HepG2 (cell line): Measurements from ENCODE around the gene BOLL. TPM values are rescaled to one million over a fixed set of nuclear protein-coding genes. Genes with fewer than 3 reads are reported as not detected.
A peak's percentile ranks its signal among the peaks of the same experiment; 100 is the strongest.

Experiments used
- ARID4A ChIP-seq: sonication (generic); formaldehyde crosslinking; IDR thresholded peaks from 2 replicates; pipeline ENCODE4 v1.5.0; 2020; ENCODE audit warnings: mild to moderate bottlenecking, missing genetic modification reagents, borderline replicate concordance
- ELF1 ChIP-seq: sonication (generic); formaldehyde crosslinking; IDR thresholded peaks from 2 replicates; pipeline ENCODE4 v1.4.0; 2020; ENCODE audit warnings: missing genetic modification reagents
- GABPA ChIP-seq, 2 experiments: IDR thresholded peaks; 2 replicates each; pipeline ENCODE4 v1.6.1; 2011 to 2016; ENCODE audit warnings: low read depth in 2 of 2, low read length in 1 of 2, missing biosample characterization in 1 of 2, missing genetic modification characterization in 1 of 2
- HOMEZ ChIP-seq: IDR thresholded peaks from 2 replicates; pipeline ENCODE4 v1.6.1; 2016; ENCODE audit warnings: low read depth
- JARID2 ChIP-seq: sonication (generic); formaldehyde crosslinking; IDR thresholded peaks from 2 replicates; pipeline ENCODE4 v1.8.1; 2023; ENCODE audit warnings: missing genetic modification reagents, inconsistent platforms; ENCODE audit not compliant: insufficient replicate concordance
- KLF11 ChIP-seq: IDR thresholded peaks from 2 replicates; pipeline ENCODE4 v1.6.1; 2016; ENCODE audit warnings: missing compliant biosample characterization
- MAX ChIP-seq: IDR thresholded peaks from 2 replicates; pipeline ENCODE4 v1.6.1; 2012; ENCODE audit warnings: inconsistent platforms
- MBNL3 ChIP-seq: fragments of 250-450 bp; sonication (Bioruptor Pico); conservative IDR thresholded peaks from 2 replicates; pipeline ENCODE4 v1.8.0; 2022; ENCODE audit warnings: mild to moderate bottlenecking, inconsistent platforms
- MYC ChIP-seq: sonication (generic); formaldehyde crosslinking; IDR thresholded peaks from 2 replicates; pipeline ENCODE4 v1.9.0; 2021; ENCODE audit warnings: missing genetic modification reagents, borderline replicate concordance
- NFKB2 ChIP-seq: sonication (generic); formaldehyde crosslinking; IDR thresholded peaks from 2 replicates; pipeline ENCODE4 v1.4.0; 2020; ENCODE audit warnings: missing genetic modification reagents, borderline replicate concordance
- NONO ChIP-seq, 2 experiments: fragments of 450-650 bp in 1 of 2; sonication (generic) in 1 of 2; formaldehyde crosslinking in 1 of 2; IDR thresholded peaks in 1 of 2; conservative IDR thresholded peaks in 1 of 2; 2 replicates each; pipeline versions ENCODE4 v1.6.1 to v1.8.0; 2017 to 2022; ENCODE audit warnings: mild to moderate bottlenecking in 1 of 2, missing genetic modification reagents in 1 of 2, moderate library complexity in 1 of 2
- NR0B2 ChIP-seq: sonication (generic); formaldehyde crosslinking; IDR thresholded peaks from 2 replicates; pipeline ENCODE4 v1.4.0; 2020; ENCODE audit warnings: mild to moderate bottlenecking, missing genetic modification reagents
- RAD21 ChIP-seq: fragments of 450-650 bp; formaldehyde crosslinking; IDR thresholded peaks from 2 replicates; pipeline ENCODE4 v1.5.0; 2020; ENCODE audit warnings: mild to moderate bottlenecking
- SATB2 ChIP-seq: sonication (generic); formaldehyde crosslinking; IDR thresholded peaks from 2 replicates; pipeline ENCODE4 v1.5.0; 2020; ENCODE audit warnings: missing genetic modification reagents
- TEAD3 ChIP-seq: optimal IDR thresholded peaks from 2 replicates; pipeline ENCODE3; 2016; ENCODE audit warnings: borderline replicate concordance
- ZFP36 ChIP-seq: fragments of 150-350 bp; IDR thresholded peaks from 2 replicates; pipeline ENCODE4 v1.6.1; 2018; ENCODE audit warnings: borderline replicate concordance, low read length, low read depth; ENCODE audit not compliant: partially characterized antibody
- ZNF10 ChIP-seq: sonication (generic); formaldehyde crosslinking; IDR thresholded peaks from 2 replicates; pipeline ENCODE4 v1.4.0; 2020; ENCODE audit warnings: mild to moderate bottlenecking, low read depth, missing genetic modification reagents, borderline replicate concordance
- ZNF30 ChIP-seq: sonication (generic); formaldehyde crosslinking; IDR thresholded peaks from 2 replicates; pipeline ENCODE4 v1.5.0; 2020; ENCODE audit warnings: mild to moderate bottlenecking, missing genetic modification reagents
- ZNF749 ChIP-seq: sonication (generic); formaldehyde crosslinking; IDR thresholded peaks from 2 replicates; pipeline ENCODE4 v1.8.0; 2022; ENCODE audit warnings: mild to moderate bottlenecking, missing genetic modification reagents, moderate library complexity, borderline replicate concordance
- ZNF781 ChIP-seq: sonication (generic); formaldehyde crosslinking; IDR thresholded peaks from 2 replicates; pipeline ENCODE4 v1.5.1; 2020; ENCODE audit warnings: borderline replicate concordance, mild to moderate bottlenecking, missing genetic modification reagents; ENCODE audit errors: not compliant biosample characterization
- ZNF784 ChIP-seq: sonication (generic); formaldehyde crosslinking; IDR thresholded peaks from 2 replicates; pipeline ENCODE4 v1.5.1; 2020; ENCODE audit warnings: missing genetic modification reagents, mild to moderate bottlenecking, borderline replicate concordance
- polyA plus RNA-seq, 8 experiments: library from polyadenylated mRNA; depleted of rRNA in 3 of 8; stranded (reverse) in 7 of 8; unstranded in 1 of 8; fragments of >200 nt; fragmentation: Illumina TruSeq in 4 of 8; extraction: Trizol in 4 of 8; gene quantifications; 2 replicates each; pipeline versions ENCODE4 v1.2.1 to v1.2.3, GENCODE V29; 2011 to 2016; ENCODE audit warnings: low read depth in 4 of 8, missing spikeins in 1 of 8, mixed read lengths in 1 of 8; ENCODE audit not compliant: insufficient read depth in 1 of 8
- total RNA-seq, 5 experiments: library from RNA; depleted of rRNA; stranded (reverse); fragments of >200 nt; fragmentation: Illumina TruSeq; extraction: Trizol; gene quantifications; 2 replicates each; pipeline ENCODE4 v1.2.3, GENCODE V29; 2016; ENCODE audit warnings: low read depth in 1 of 5

Gene BOLL
- total and polyA plus RNA-seq, 2 of the 13 experiments (the other 11 are each of a cell fraction or from before 2014, with no cell fraction given) = not detected

- no peak for TF ChIP-seq ZNF781 (CRISPR knock-in tag)
- TF ChIP-seq ZNF784 (CRISPR knock-in tag) = no peak
- TF ChIP-seq ZNF749 = no peak
- no peak for TF ChIP-seq ZNF10
- TF ChIP-seq HOMEZ (CRISPR knock-in tag) = 0 out of 2 replicates have a peak, but pooled peaks have one; percentile 14
- TF ChIP-seq SATB2 (CRISPR knock-in tag) = 0 out of 2 replicates have a peak, but pooled peaks have one; percentile 32
- TF ChIP-seq MAX = peak; percentile 67
- no peak for TF ChIP-seq NONO (IDR thresholded peaks at IDR 0.05)
- 0 out of 2 replicates have a peak, but pooled peaks have one; percentile 17 for TF ChIP-seq NONO (CRISPR knock-in tag; conservative IDR thresholded peaks at IDR 0.05)
- 0 out of 2 replicates have a peak, but pooled peaks have one; percentile 19 for TF ChIP-seq MYC
- 0 out of 2 replicates have a peak, but pooled peaks have one; percentile 15 for TF ChIP-seq ELF1 (CRISPR knock-in tag)
- peak; percentile 41; the same call in 1 of the 2 replicates for TF ChIP-seq RAD21 (CRISPR knock-in tag)
- no peak for TF ChIP-seq MBNL3 (CRISPR knock-in tag)
- TF ChIP-seq TEAD3 (CRISPR knock-in tag) = peak; percentile 37
- 0 out of 2 replicates have a peak, but pooled peaks have one; percentile 57 for TF ChIP-seq NFKB2 (CRISPR knock-in tag)
- TF ChIP-seq NR0B2 (CRISPR knock-in tag) = no peak
- TF ChIP-seq ZFP36 = no peak
- TF ChIP-seq ARID4A (CRISPR knock-in tag) = peak; percentile 72; the same call in 1 of the 2 replicates
- no peak for TF ChIP-seq KLF11 (CRISPR knock-in tag)
- no peak for TF ChIP-seq GABPA (IDR thresholded peaks at IDR 0.05; ENCODE audit: low read depth, low read length)
- no peak for TF ChIP-seq GABPA (CRISPR knock-in tag; IDR thresholded peaks at IDR 0.05; ENCODE audit: low read depth)
- no peak for TF ChIP-seq ZNF30 (CRISPR knock-in tag)
- no peak for TF ChIP-seq JARID2
These were observed 19.1 kb upstream of the BOLL start, which contains the start of gene PLCL1 (continued) for GRCh38 chr2:197804049-197804757.
